Hematopoietic multipotent progenitor cell treated with erythropoietin and hydrocortisone succinate and interleukin-3 and kit ligand, for 8 days (in vitro differentiated cells): ENCODE measurements around the gene OR2A2.

Experiments used
- DNase-seq: peaks from one replicate; pipeline ENCODE4 v3.0.0-alpha.2; 2015

OR2A2 gene

GRCh38 chr7:144144426-144144825, 35.0 kb downstream of the OR2A2 start:
- no peak for DNase-seq

GRCh38 chr7:144148224-144148827, 38.9 kb downstream of the OR2A2 start:
- DNase-seq, result no peak

GRCh38 chr7:144158861-144159260, 49.5 kb downstream of the OR2A2 start:
- no peak for DNase-seq
